GM13976 (cell line): ENCODE measurements around the gene TARBP1.
"Not testable (repeated sequence)": the region's sequence is repeated elsewhere in the genome, so short reads cannot be mapped to it uniquely, and the experiment has no call there.

Experiments used
- DNase-seq: peaks from one replicate; pipeline ENCODE4 v3.0.0; 2012; ENCODE audit warnings: low spot score
- CTCF ChIP-seq: IDR thresholded peaks from 2 replicates; pipeline ENCODE4 v1.5.1; 2012; ENCODE audit warnings: borderline replicate concordance, mild to moderate bottlenecking; ENCODE audit not compliant: insufficient read depth; ENCODE audit errors: extremely low read depth, missing control alignments, control extremely low read depth
- in situ Hi-C: fragments of 300-500 bp; cut with MboI; formaldehyde crosslinking; loops from one replicate; pipeline ENCODE4 v1.12.0; 2022; ENCODE audit warnings: low sequenced_read_pairs, mixed read lengths, inconsistent platforms; ENCODE audit not compliant: unreplicated experiment

The TARBP1 gene

GRCh38 chr1:234381699-234382555 lies 97.1 kb downstream of the TARBP1 start:
- no peak for DNase-seq
- TF ChIP-seq CTCF: no peak
- in situ Hi-C loops: no loop called here

- in situ Hi-C loops, DNase-seq: not testable (repeated sequence)
These were observed 99.3 kb downstream of the TARBP1 start for GRCh38 chr1:234379591-234380109.

- no peak for TF ChIP-seq CTCF
- in situ Hi-C loops: no loop called here
- no peak for DNase-seq
These were observed 103.3 kb downstream of the TARBP1 start for GRCh38 chr1:234375672-234376071.

GRCh38 chr1:234373959-234374254 lies 105.1 kb downstream of the TARBP1 start:
- in situ Hi-C loops: no loop called here
- TF ChIP-seq CTCF: no peak
- no peak for DNase-seq

GRCh38 chr1:234373064-234373958 lies 105.7 kb downstream of the TARBP1 start, which contains the start of gene COA6:
Gene COA6, plus strand, starts transcription at chr1:234373456. Its CDS starts 11 bp downstream, at chr1:234373467.
- in situ Hi-C loops: no loop called here
- no peak for TF ChIP-seq CTCF
- peak; percentile 90 for DNase-seq

GRCh38 chr1:234372011-234372757 lies 106.8 kb downstream of the TARBP1 start:
- no peak for DNase-seq
- in situ Hi-C loops: no loop called here
- TF ChIP-seq CTCF: no peak
